RWPE2 (cell line): Measurements from ENCODE around the gene KRABD2.

Source experiments
- ATAC-seq: fragments of 200-7000 bp; cut with Tn5 transposase; 3 replicates; pipeline ENCODE4 v1.9.1; 2021; ENCODE audit warnings: low read depth
- DNase-seq: peaks from one replicate; pipeline ENCODE4 v3.0.0-alpha.2; 2020; ENCODE audit warnings: low spot score
- H3K27ac ChIP-seq: fragments of 450-650 bp; 2 replicates; pipeline ENCODE4 v1.5.1; 2017; ENCODE audit warnings: mild to moderate bottlenecking; ENCODE audit not compliant: poor library complexity, severe bottlenecking
- H3K27me3 ChIP-seq: fragments of 250-450 bp; sonication (Bioruptor Pico); 2 replicates; pipeline ENCODE4 v1.5.1; 2021; ENCODE audit warnings: mild to moderate bottlenecking, moderate library complexity; ENCODE audit not compliant: insufficient read depth, poor library complexity, severe bottlenecking
- H3K36me3 ChIP-seq: fragments of 250-450 bp; sonication (Bioruptor Pico); 2 replicates; pipeline ENCODE4 v1.5.1; 2020; ENCODE audit warnings: low read depth, mild to moderate bottlenecking, moderate library complexity
- H3K4me1 ChIP-seq: fragments of 250-450 bp; sonication (Bioruptor Pico); 2 replicates; pipeline ENCODE4 v1.5.1; 2021; ENCODE audit warnings: mild to moderate bottlenecking, moderate library complexity; ENCODE audit not compliant: insufficient read depth, poor library complexity, severe bottlenecking
- H3K4me3 ChIP-seq: fragments of 250-450 bp; sonication (Bioruptor Pico); 2 replicates; pipeline ENCODE4 v1.5.1; 2021; ENCODE audit warnings: mild to moderate bottlenecking, moderate library complexity; ENCODE audit not compliant: severe bottlenecking
- H3K9me3 ChIP-seq: fragments of 250-450 bp; sonication (Bioruptor Pico); 2 replicates; pipeline ENCODE4 v1.5.1; 2021; ENCODE audit warnings: mild to moderate bottlenecking, moderate library complexity; ENCODE audit not compliant: severe bottlenecking
- CTCF ChIP-seq: fragments of 450-650 bp; IDR thresholded peaks from one replicate; pipeline ENCODE4 v1.5.1; 2017; ENCODE audit warnings: mild to moderate bottlenecking, moderate library complexity; ENCODE audit not compliant: poor library complexity, severe bottlenecking

Gene KRABD2

DNA sequence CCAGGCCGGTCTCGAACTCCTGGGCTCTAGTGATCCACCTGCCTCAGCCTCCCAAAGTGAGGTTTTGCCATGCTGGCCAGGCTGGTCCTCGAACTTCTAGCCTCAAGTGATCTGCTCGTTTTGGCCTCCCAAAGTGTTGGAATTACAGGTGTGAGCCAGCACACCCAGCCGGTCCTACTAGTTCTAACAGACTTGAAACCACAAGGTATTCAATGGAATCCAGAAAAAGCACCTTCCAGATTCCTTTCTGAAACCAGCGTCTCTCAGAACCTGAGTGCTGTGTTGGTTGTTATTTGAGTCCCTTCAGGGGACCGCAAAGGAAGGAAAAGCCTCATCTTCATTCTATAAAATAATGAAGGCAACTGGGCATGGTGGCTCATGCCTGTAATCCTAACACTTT, 4.1 kb downstream of the KRABD2 start:
- H3K27me3 ChIP-seq, result no peaks in the 10 kb centered on the region
- ATAC-seq, result no peak
- no peak for TF ChIP-seq CTCF
- no peak for DNase-seq
- no peaks in the 10 kb centered on the region for H3K9me3 ChIP-seq
- no peak overlapping the region for H3K27ac ChIP-seq
- no peaks in the 10 kb centered on the region for H3K4me1 ChIP-seq
- H3K4me3 ChIP-seq, result no peak overlapping the region
- H3K36me3 ChIP-seq, result peaks cover 18% of the 10 kb centered on the region

DNA sequence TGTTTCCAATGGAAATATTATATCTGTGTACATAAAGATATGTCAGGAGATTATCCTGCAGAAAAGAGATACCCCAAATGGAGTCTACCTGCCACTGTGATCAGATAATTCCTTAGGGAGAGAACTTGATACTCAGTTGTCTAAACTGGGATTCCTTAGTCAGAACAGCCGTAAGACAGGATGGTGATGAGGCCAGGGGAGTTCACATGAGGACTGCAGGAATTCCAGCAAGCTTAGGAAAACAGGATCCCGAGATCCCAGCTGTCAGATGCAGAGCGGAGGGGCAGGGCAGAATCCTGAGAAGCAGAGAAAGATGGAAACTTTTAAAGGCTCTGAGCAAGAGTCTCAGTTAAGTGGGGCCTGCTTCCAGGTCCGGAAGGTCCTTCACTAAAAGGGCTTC, 4.7 kb downstream of the KRABD2 start:
- Histone ChIP-seq H3K9me3 (no peaks in the 10 kb centered on the region), H3K4me3 (no peak overlapping the region), H3K4me1 (peaks cover under 1% of the 10 kb centered on the region), H3K36me3 (peaks cover 12% of the 10 kb centered on the region), H3K27me3 (no peaks in the 10 kb centered on the region), H3K27ac (no peak overlapping the region)
- DNase-seq (no peak), ATAC-seq (no peak)
- TF ChIP-seq CTCF, result no peak

DNA sequence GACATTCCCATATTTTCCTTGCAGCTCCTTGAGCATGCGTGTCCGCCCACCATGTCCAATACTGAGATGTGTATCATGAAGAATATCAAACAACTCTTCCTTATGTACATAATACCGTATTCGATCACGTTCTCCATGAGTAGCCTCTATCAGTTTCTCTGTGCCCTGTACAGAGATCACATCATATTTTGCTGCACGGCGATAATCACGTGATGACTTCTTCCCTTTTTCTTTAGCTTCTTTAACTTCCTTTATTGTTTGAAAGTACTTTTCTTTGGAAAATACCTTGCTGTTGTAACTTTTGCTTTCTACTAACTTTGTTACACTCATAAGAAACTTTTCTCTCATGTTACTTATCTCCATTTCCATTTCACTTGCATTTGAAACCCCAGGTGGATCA, 6.6 kb downstream of the KRABD2 start:
- no peak for DNase-seq
- no peak overlapping the region for H3K27ac ChIP-seq
- peaks cover 12% of the 10 kb centered on the region for H3K36me3 ChIP-seq
- no peak overlapping the region for H3K4me3 ChIP-seq
- TF ChIP-seq CTCF, result no peak
- H3K9me3 ChIP-seq, result no peaks in the 10 kb centered on the region
- no peaks in the 10 kb centered on the region for H3K27me3 ChIP-seq
- no peak for ATAC-seq
- H3K4me1 ChIP-seq, result peaks cover 12% of the 10 kb centered on the region

- DNase-seq, result no peak
- peaks cover 12% of the 10 kb centered on the region for H3K4me1 ChIP-seq
- ATAC-seq, result no peak
- no peaks in the 10 kb centered on the region for H3K27me3 ChIP-seq
- H3K36me3 ChIP-seq, result peaks cover 12% of the 10 kb centered on the region
- no peaks in the 10 kb centered on the region for H3K9me3 ChIP-seq
- no peak for TF ChIP-seq CTCF
- no peak overlapping the region for H3K27ac ChIP-seq
- no peak overlapping the region for H3K4me3 ChIP-seq
Observed at GRCh38 chr17:8368193-8368592, 8.3 kb downstream of the KRABD2 start.

GRCh38 chr17:8366231-8366630, 10.3 kb downstream of the KRABD2 start:
- H3K27ac ChIP-seq, result peak overlapping the region; percentile 60
- H3K9me3 ChIP-seq, result no peaks in the 10 kb centered on the region
- TF ChIP-seq CTCF, result no peak
- DNase-seq (no peak), ATAC-seq (peak; percentile 82)
- no peaks in the 10 kb centered on the region for H3K27me3 ChIP-seq
- H3K36me3 ChIP-seq, result peaks cover 12% of the 10 kb centered on the region
- no peak overlapping the region for H3K4me3 ChIP-seq
- peaks cover 12% of the 10 kb centered on the region for H3K4me1 ChIP-seq
